K562 (cell line): ENCODE data around the gene DNAJB7. TPM values are rescaled to one million over a fixed set of nuclear protein-coding genes. Genes with fewer than 3 reads are reported as not detected.
A peak's percentile ranks its signal among the peaks of the same experiment; 100 is the strongest.

Experiments
- KHSRP ChIP-seq: fragments of 450-650 bp; IDR thresholded peaks from 2 replicates; pipeline ENCODE4 v1.6.1; 2017
- MGA ChIP-seq: fragments of 450-650 bp; IDR thresholded peaks from 2 replicates; pipeline ENCODE4 v1.6.1; 2016; ENCODE audit warnings: mild to moderate bottlenecking, moderate library complexity
- MYC ChIP-seq, 2 experiments: fragments of 250-450 bp in 1 of 2; sonication (Bioruptor Pico) in 1 of 2; IDR thresholded peaks; 2 replicates each; pipeline versions ENCODE4 v1.5.1 to v1.6.1; 2012 to 2021; ENCODE audit warnings: low read depth in 2 of 2, borderline replicate concordance in 1 of 2, improper control_type of control experiment in 1 of 2, low read length in 1 of 2, mild to moderate bottlenecking in 1 of 2, moderate library complexity in 1 of 2
- NFE2L1 ChIP-seq: fragments of 450-650 bp; IDR thresholded peaks from 2 replicates; pipeline ENCODE4 v1.6.1; 2016; ENCODE audit warnings: missing genetic modification characterization, low read depth, mild to moderate bottlenecking, missing compliant biosample characterization, moderate library complexity, borderline replicate concordance
- OTX1 ChIP-seq: fragments of 450-650 bp; formaldehyde crosslinking; IDR thresholded peaks from 2 replicates; pipeline ENCODE4 v1.4.0; 2022; ENCODE audit warnings: mild to moderate bottlenecking
- POLR3A ChIP-seq: IDR thresholded peaks from 2 replicates; pipeline ENCODE4 v1.6.1; 2011; ENCODE audit warnings: borderline replicate concordance, mild to moderate bottlenecking, moderate library complexity; ENCODE audit not compliant: insufficient read length, insufficient read depth; ENCODE audit errors: extremely low read depth
- SAP30 ChIP-seq: fragments of 200-600 bp; sonication (generic); IDR thresholded peaks from 2 replicates; pipeline ENCODE4 v1.6.1; 2012; ENCODE audit warnings: borderline replicate concordance, low read depth, mild to moderate bottlenecking, moderate library complexity, low read length, control low read depth, inconsistent platforms; ENCODE audit not compliant: insufficient read depth, poor library complexity, severe bottlenecking
- THAP12 ChIP-seq: fragments of 250-450 bp; sonication (Bioruptor Pico); IDR thresholded peaks from 2 replicates; pipeline ENCODE4 v1.9.0; 2021; ENCODE audit warnings: mild to moderate bottlenecking, inconsistent platforms
- ZC3H4 ChIP-seq: sonication (generic); formaldehyde crosslinking; IDR thresholded peaks from 2 replicates; pipeline ENCODE4 v1.9.0; 2021; ENCODE audit warnings: missing genetic modification reagents, borderline replicate concordance
- ZNF707 ChIP-seq: fragments of 250-450 bp; sonication (Bioruptor Pico); conservative IDR thresholded peaks from 2 replicates; pipeline ENCODE4 v1.8.0; 2022; ENCODE audit warnings: inconsistent platforms, mild to moderate bottlenecking, moderate library complexity
- ZNF766 ChIP-seq: fragments of 200-800 bp; sonication (Bioruptor generic); conservative IDR thresholded peaks from 2 replicates; pipeline ENCODE4 v1.6.1; 2016; ENCODE audit warnings: missing genetic modification characterization, missing compliant biosample characterization
- polyA plus RNA-seq, 8 experiments: library from polyadenylated mRNA; depleted of rRNA in 4 of 8; stranded (reverse) in 5 of 8; unstranded in 3 of 8; fragments of >200 nt; fragmentation: Nextera tagmentation in 2 of 8; fragmentation: Illumina TruSeq in 1 of 8; extraction: Ambion mirVana in 2 of 8; extraction: Trizol in 1 of 8; gene quantifications; 2 replicates each; pipeline versions ENCODE4 v1.2.1 to v1.2.3, GENCODE V29; 2011 to 2014; ENCODE audit warnings: inconsistent platforms in 1 of 8, missing spikeins in 1 of 8
- total RNA-seq, 7 experiments: library from RNA; depleted of rRNA in 6 of 7; stranded (reverse); fragments of >200 nt in 6 of 7; fragmentation: Illumina TruSeq in 2 of 7; extraction: Trizol in 2 of 7; gene quantifications; 2 replicates each; pipeline versions ENCODE4 v1.2.1 to v1.2.3, GENCODE V29; 2011 to 2021; ENCODE audit warnings: low replicate concordance in 1 of 7

The DNAJB7 gene
- total and polyA plus RNA-seq, 9 of the 15 experiments (the other 6 are each of a cell fraction or from before 2014, with no cell fraction given), result 0.13 to 0.21 TPM; not detected in 7

- TF ChIP-seq OTX1 (CRISPR knock-in tag), result no peak
- no peak for TF ChIP-seq KHSRP
- TF ChIP-seq THAP12 (CRISPR knock-in tag), result 0 out of 2 replicates have a peak, but pooled peaks have one; percentile 20
- peak; percentile 81 for TF ChIP-seq SAP30
- TF ChIP-seq MGA, result peak; percentile 90
- TF ChIP-seq ZNF766, result no peak
- no peak for TF ChIP-seq POLR3A
- no peak for TF ChIP-seq NFE2L1 (tag)
- no peak for TF ChIP-seq ZC3H4
- TF ChIP-seq ZNF707 (CRISPR knock-in tag), result no peak
- peak; percentile 62; the same call in 1 of the 2 replicates for TF ChIP-seq MYC (IDR thresholded peaks at IDR 0.05; ENCODE audit: low read depth, low read length)
- TF ChIP-seq MYC (CRISPR knock-in tag; IDR thresholded peaks at IDR 0.05; ENCODE audit: borderline replicate concordance, low read depth), result peak; percentile 60; the same call in 1 of the 2 replicates
Observed at GRCh38 chr22:40818747-40819598, 42.9 kb downstream of the DNAJB7 start, which contains the start of gene SLC25A17 (continued).
